ENCODE results near the gene CCK.

GRCh38 chr3:42220436-42221121 lies 45.4 kb downstream of the CCK start:
- TF ChIP-seq EZH2 (IDR thresholded peaks at IDR 0.05; ENCODE audit: low read length, unreplicated experiment) (no peak), EZH2phosphoT487 (IDR thresholded peaks at IDR 0.05; ENCODE audit: borderline replicate concordance, low read length) (no peak), CTCF (conservative IDR thresholded peaks at IDR 0.05; ENCODE audit: low read depth, low read length) (no peak)
